CD4-positive, alpha-beta T cell (primary cell): ENCODE results near the gene ALOX15B. TPM values are rescaled to one million over a fixed set of nuclear protein-coding genes. Genes with fewer than 3 reads are reported as not detected.

Experiments used
- ATAC-seq: fragments of 200-7000 bp; cut with Tn5 transposase; one replicate; pipeline ENCODE4 v1.10.0; 2022; ENCODE audit warnings: mild to moderate bottlenecking; ENCODE audit not compliant: poor library complexity
- CTCF ChIA-PET: fragments of 350-600 bp; sonication (Branson Sonifier 250); formaldehyde crosslinking; loops from one replicate; lab custom pipeline; 2021; ENCODE audit warnings: antibody characterized with exemption, inconsistent platforms; lab: Charles Lee
- POLR2A ChIA-PET: fragments of 350-600 bp; sonication (Branson Sonifier 250); formaldehyde crosslinking; loops from one replicate; lab custom pipeline; 2021; ENCODE audit warnings: antibody characterized with exemption, inconsistent platforms; lab: Charles Lee
- DNase-seq, 14 experiments: peaks; one replicate each; pipeline ENCODE4 v3.0.0-alpha.2; 2013 to 2020; ENCODE audit warnings: mixed read lengths in 2 of 14
- H3K27ac ChIP-seq, 2 donors: one replicate each; pipeline versions ENCODE4 v1.5.1 to v1.7.0; 2013; ENCODE audit warnings: low read length in 2 of 2, low read depth in 1 of 2, mild to moderate bottlenecking in 1 of 2
- H3K27me3 ChIP-seq, 2 experiments: 1 replicate in 1 of 2; 2 replicates in 1 of 2; pipeline versions ENCODE4 v1.6.1 to v1.7.0; 2013; ENCODE audit warnings: low read length in 2 of 2, control low read depth in 1 of 2, mild to moderate bottlenecking in 1 of 2, moderate library complexity in 1 of 2; ENCODE audit not compliant: insufficient read depth in 2 of 2, control insufficient read depth in 1 of 2
- H3K36me3 ChIP-seq: one replicate; pipeline ENCODE4 v1.6.1; 2013; ENCODE audit warnings: low read length, control low read depth; ENCODE audit not compliant: insufficient read depth
- H3K4me1 ChIP-seq: one replicate; pipeline ENCODE4 v1.6.1; 2013; ENCODE audit warnings: low read length, control low read depth; ENCODE audit not compliant: insufficient read depth
- H3K4me3 ChIP-seq: one replicate; pipeline ENCODE4 v1.5.1; 2013; ENCODE audit warnings: mild to moderate bottlenecking, low read length, moderate library complexity
- H3K9me3 ChIP-seq, 2 experiments: 1 replicate in 1 of 2; 2 replicates in 1 of 2; pipeline versions ENCODE4 v1.6.1 to v1.7.0; 2013; ENCODE audit warnings: low read length in 2 of 2, mild to moderate bottlenecking in 2 of 2, control low read depth in 1 of 2, moderate library complexity in 1 of 2; ENCODE audit not compliant: control insufficient read depth in 1 of 2, insufficient read depth in 1 of 2
- H3K27ac Mint-ChIP-seq: one replicate; pipeline ENCODE4 v1.8.0; 2020; ENCODE audit warnings: mixed read lengths
- H3K27me3 Mint-ChIP-seq: one replicate; pipeline ENCODE4 v1.8.0; 2021; ENCODE audit warnings: mixed read lengths
- H3K36me3 Mint-ChIP-seq: one replicate; pipeline ENCODE4 v1.8.0; 2021; ENCODE audit warnings: low read depth, mixed read lengths
- H3K4me1 Mint-ChIP-seq: one replicate; pipeline ENCODE4 v1.8.0; 2021; ENCODE audit warnings: low read depth, mixed read lengths
- H3K4me3 Mint-ChIP-seq: one replicate; pipeline ENCODE4 v1.8.0; 2020; ENCODE audit warnings: mild to moderate bottlenecking, mixed read lengths
- H3K9me3 Mint-ChIP-seq: one replicate; pipeline ENCODE4 v1.8.0; 2020; ENCODE audit warnings: mixed read lengths
- intact Hi-C, 2 experiments: fragments of 100-400 bp; cut with DNase I in 1 of 2; cut with micrococcal nuclease in 1 of 2; formaldehyde crosslinking; loops; one replicate each; pipeline versions ENCODE4 v1.15.1 to v1.9.0; 2023 to 2025; cut with DNase I, micrococcal nuclease
- total RNA-seq, 174 experiments: library from RNA in 2 of 174; stranded (reverse) in 2 of 174; gene quantifications; one replicate each; pipeline ENCODE4 v1.2.3 and lab custom pipeline; 2021 to 2026
- TF ChIP-seq, protein P1 (sequence below): fragments of 200-600 bp; IDR thresholded peaks from one replicate; pipeline ENCODE4 v1.8.0; 2022; ENCODE audit warnings: antibody characterized with exemption, mild to moderate bottlenecking

Gene ALOX15B
- total RNA-seq, 2 experiments from 2014 or later: not detected

DNA sequence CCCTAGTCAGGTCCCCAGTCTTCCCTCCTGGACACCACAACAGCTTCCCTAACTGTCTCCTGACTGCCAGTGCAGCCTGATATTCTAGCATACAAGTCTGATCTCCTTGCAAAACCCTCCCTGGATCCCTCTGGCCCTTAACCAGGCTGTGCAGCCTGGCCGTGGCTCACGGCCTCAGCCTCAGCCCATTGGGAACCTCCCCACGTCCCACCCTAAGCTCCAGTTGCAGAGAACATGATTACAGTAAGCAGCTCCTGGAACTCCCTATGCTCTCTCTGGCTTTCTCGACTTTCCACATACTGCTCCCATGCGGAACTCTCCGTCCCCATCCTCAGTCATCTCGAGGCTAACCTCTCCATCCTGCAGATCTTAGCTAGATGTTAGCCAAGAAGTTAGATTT is 35.7 kb downstream of the ALOX15B start:
- Histone ChIP-seq H3K9me3 (peaks cover 0 to 5% of the 10 kb centered on the region in 2 experiments), H3K36me3 (no peaks in the 10 kb centered on the region), H3K4me3 (no peak overlapping the region), H3K27ac (no peak overlapping the region), H3K4me1 (peaks cover 32% of the 10 kb centered on the region), H3K27me3 (peaks cover 27 to 39% of the 10 kb centered on the region in 2 experiments)
- Mint-ChIP-seq H3K36me3 (peaks cover 4% of the 10 kb centered on the region), H3K27me3 (peaks cover 44% of the 10 kb centered on the region), H3K4me1 (peaks cover 31% of the 10 kb centered on the region), H3K9me3 (no peaks in the 10 kb centered on the region), H3K27ac (no peak overlapping the region), H3K4me3 (no peak overlapping the region)
- POLR2A ChIA-PET: interaction anchor here (1.4 to 2.5 kb wide), 2 partner anchors 14 to 45 kb away, joined by 9 to 24 read pairs; partner anchors contain the start of gene ALOXE3
- TF ChIP-seq, protein P1, sequence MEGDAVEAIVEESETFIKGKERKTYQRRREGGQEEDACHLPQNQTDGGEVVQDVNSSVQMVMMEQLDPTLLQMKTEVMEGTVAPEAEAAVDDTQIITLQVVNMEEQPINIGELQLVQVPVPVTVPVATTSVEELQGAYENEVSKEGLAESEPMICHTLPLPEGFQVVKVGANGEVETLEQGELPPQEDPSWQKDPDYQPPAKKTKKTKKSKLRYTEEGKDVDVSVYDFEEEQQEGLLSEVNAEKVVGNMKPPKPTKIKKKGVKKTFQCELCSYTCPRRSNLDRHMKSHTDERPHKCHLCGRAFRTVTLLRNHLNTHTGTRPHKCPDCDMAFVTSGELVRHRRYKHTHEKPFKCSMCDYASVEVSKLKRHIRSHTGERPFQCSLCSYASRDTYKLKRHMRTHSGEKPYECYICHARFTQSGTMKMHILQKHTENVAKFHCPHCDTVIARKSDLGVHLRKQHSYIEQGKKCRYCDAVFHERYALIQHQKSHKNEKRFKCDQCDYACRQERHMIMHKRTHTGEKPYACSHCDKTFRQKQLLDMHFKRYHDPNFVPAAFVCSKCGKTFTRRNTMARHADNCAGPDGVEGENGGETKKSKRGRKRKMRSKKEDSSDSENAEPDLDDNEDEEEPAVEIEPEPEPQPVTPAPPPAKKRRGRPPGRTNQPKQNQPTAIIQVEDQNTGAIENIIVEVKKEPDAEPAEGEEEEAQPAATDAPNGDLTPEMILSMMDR: no peak
- no peak for DNase-seq
- CTCF ChIA-PET: interaction anchor here (1.5 to 2.6 kb wide), 12 partner anchors 9 to 387 kb away, joined by 3 to 59 read pairs (median 8); partner anchors contain the start of genes ALOXE3, CNTROB, TRAPPC1 and WRAP53
- intact Hi-C loops: no loop called here
- no peak for ATAC-seq

DNA sequence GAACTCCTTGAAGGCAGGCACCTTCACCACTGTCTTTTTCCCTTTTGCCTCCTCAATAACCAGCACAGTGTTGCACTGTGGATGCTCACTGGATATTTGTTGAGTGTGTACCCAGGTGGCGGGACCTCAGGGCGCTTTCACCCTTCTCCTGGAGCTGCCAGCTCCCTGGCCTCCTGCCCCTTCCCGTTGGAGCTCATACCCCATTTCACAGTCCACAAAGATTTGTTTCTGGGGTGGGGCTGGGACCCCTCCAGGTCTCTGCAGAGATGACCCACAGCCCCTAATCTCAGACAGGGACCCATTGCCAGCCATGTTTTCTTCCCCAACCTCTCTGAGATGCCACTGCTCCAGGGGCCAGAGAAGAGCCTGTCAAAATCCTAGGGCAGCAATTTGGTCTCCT is 36.2 kb downstream of the ALOX15B start:
- Histone ChIP-seq H3K27ac (no peak overlapping the region), H3K4me1 (peaks cover 38% of the 10 kb centered on the region), H3K4me3 (no peak overlapping the region), H3K9me3 (peaks cover 0 to 5% of the 10 kb centered on the region in 2 experiments), H3K27me3 (peaks cover 27 to 39% of the 10 kb centered on the region in 2 experiments), H3K36me3 (no peaks in the 10 kb centered on the region)
- H3K4me1 Mint-ChIP-seq: peaks cover 37% of the 10 kb centered on the region
- no peak for DNase-seq
- TF ChIP-seq, protein P1: no peak
- H3K36me3 Mint-ChIP-seq: peaks cover 4% of the 10 kb centered on the region
- intact Hi-C loops: no loop called here
- H3K4me3 Mint-ChIP-seq: no peak overlapping the region
- peaks cover 44% of the 10 kb centered on the region for H3K27me3 Mint-ChIP-seq
- CTCF ChIA-PET: interaction anchor here (1.9 to 2.6 kb wide), 6 partner anchors 10 to 85 kb away, joined by 5 to 59 read pairs (median 14); partner anchors contain the start of gene ALOXE3
- no peak overlapping the region for H3K27ac Mint-ChIP-seq
- ATAC-seq: no peak
- H3K9me3 Mint-ChIP-seq: no peaks in the 10 kb centered on the region
- POLR2A ChIA-PET: interaction anchor here (2.5 kb wide), 1 partner anchor 44 kb away, joined by 24 read pairs; the partner anchor contains the start of gene ALOXE3

DNA sequence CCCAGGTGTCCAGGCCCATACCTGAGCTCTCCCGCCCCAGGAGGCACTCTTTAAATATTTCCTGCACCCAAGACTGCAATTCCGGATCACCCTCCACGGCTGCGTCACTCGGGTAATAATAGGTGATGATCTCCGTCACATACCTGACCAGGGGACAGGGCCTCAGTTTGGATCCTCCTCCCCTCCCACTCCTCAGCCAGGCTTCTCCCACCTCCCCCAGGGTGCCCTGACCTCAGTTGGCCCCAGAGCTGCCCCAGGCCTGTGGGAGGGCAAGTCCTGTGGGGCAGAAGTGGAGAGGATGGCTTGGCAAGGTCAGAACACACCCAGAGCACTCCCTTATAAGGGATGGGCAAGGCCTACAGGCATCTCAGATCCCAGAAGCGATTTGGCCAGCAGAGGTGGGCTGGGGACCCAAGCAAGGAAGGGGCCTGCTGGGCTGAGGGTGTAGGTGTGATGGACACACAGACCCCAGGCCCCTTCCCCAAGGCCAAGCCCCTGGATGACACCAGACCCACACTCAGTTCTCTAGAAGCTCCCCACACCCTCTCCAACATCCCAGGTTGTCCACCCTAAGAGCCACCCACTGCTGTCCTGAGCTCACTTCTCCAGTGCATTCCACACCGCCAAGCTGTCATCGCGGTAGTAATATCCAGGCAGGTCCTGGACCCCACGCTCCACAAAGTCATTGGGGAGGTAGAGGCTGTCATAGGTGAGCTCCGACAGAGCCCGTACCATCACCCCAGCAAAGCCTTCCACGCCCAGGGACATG is 36.9 kb downstream of the ALOX15B start:
- Histone ChIP-seq H3K36me3 (no peaks in the 10 kb centered on the region), H3K27ac (no peak overlapping the region), H3K9me3 (peaks cover 0 to 5% of the 10 kb centered on the region in 2 experiments), H3K4me1 (peaks cover 44% of the 10 kb centered on the region), H3K4me3 (no peak overlapping the region), H3K27me3 (peaks cover 27 to 36% of the 10 kb centered on the region in 2 experiments)
- Mint-ChIP-seq H3K27me3 (peaks cover 42% of the 10 kb centered on the region), H3K9me3 (no peaks in the 10 kb centered on the region), H3K4me3 (no peak overlapping the region), H3K4me1 (peaks cover 41% of the 10 kb centered on the region), H3K36me3 (peaks cover 4% of the 10 kb centered on the region), H3K27ac (no peak overlapping the region)
- TF ChIP-seq, protein P1: no peak
- no peak for DNase-seq
- POLR2A ChIA-PET: no interaction called here
- CTCF ChIA-PET: interaction anchor here (2.6 kb wide), 1 partner anchor 44 kb away, joined by 22 read pairs; the partner anchor contains the start of gene ALOXE3
- no peak for ATAC-seq
- intact Hi-C loops: no loop called here
